Esophagus squamous epithelium (tissue), 4 donors: ENCODE data around the gene DUOXA1.

Experiments used
- CTCF ChIP-seq, 6 experiments: fragments of 450-650 bp in 4 of 6; fragments of 200-600 bp in 2 of 6; sonication (generic) in 2 of 6; IDR thresholded peaks; one replicate each; pipeline ENCODE4 v1.5.1; 2016 to 2019; ENCODE audit warnings: antibody characterized with exemption in 6 of 6, mild to moderate bottlenecking in 4 of 6, moderate library complexity in 4 of 6
- POLR2A ChIP-seq, 4 donors: fragments of 450-650 bp; IDR thresholded peaks; one replicate each; pipeline ENCODE4 v1.6.1; 2017; ENCODE audit warnings: antibody characterized with exemption in 4 of 4, mild to moderate bottlenecking in 4 of 4, moderate library complexity in 3 of 4

GRCh38 chr15:45113380-45113990, 16.2 kb downstream of the DUOXA1 start:
- TF ChIP-seq CTCF (IDR thresholded peaks at IDR 0.05) (no peak), POLR2A (IDR thresholded peaks at IDR 0.05) (no peak)
